SK-N-SH (cell line): ENCODE data around the gene COL1A2. TPM values are rescaled to one million over a fixed set of nuclear protein-coding genes. Genes with fewer than 3 reads are reported as not detected.

ENCODE experiments used
- CTCF ChIA-PET: fragments of 300-600, 350-600 bp; formaldehyde crosslinking; extraction: SDS; loops from one replicate; lab custom pipeline; 2021; lab: Yijun Ruan, JAX
- POLR2A ChIA-PET: fragments of 350-600 bp; sonication (Branson Sonifier 250); formaldehyde crosslinking; extraction: SDS; loops from one replicate; lab custom pipeline; 2020; ENCODE audit warnings: antibody characterized with exemption, inconsistent platforms; lab: Yijun Ruan, JAX
- DNase-seq: peaks from one replicate; pipeline ENCODE4 v3.0.0; 2012
- H2AFZ ChIP-seq: fragments of 200-600 bp; sonication (generic); 2 replicates; pipeline ENCODE4 v1.8.1; 2016; ENCODE audit warnings: antibody characterized with exemption, mild to moderate bottlenecking, low read depth
- H3F3A ChIP-seq: fragments of 200-600 bp; sonication (generic); replicated peaks from 2 replicates; pipeline ENCODE3; 2016; ENCODE audit warnings: antibody characterized with exemption, mild to moderate bottlenecking; ENCODE audit not compliant: insufficient read depth
- H3K27ac ChIP-seq, 2 experiments: fragments of 200-500 bp in 1 of 2; fragments of 200-600 bp in 1 of 2; sonication (Bioruptor generic) in 1 of 2; sonication (generic), shearing (Covaris generic) in 1 of 2; 2 replicates each; pipeline versions ENCODE4 v1.5.1 to v1.6.1; 2014 to 2016; ENCODE audit warnings: low read depth in 2 of 2, inconsistent platforms in 1 of 2, low read length in 1 of 2, mild to moderate bottlenecking in 1 of 2, mixed read lengths in 1 of 2
- H3K27me3 ChIP-seq: fragments of 200-600 bp; sonication (generic), shearing (Covaris generic); 2 replicates; pipeline ENCODE4 v1.6.1; 2016; ENCODE audit warnings: mixed run types; ENCODE audit not compliant: insufficient read depth
- H3K36me3 ChIP-seq, 2 experiments: fragments of 200-500 bp in 1 of 2; fragments of 200-600 bp in 1 of 2; sonication (Bioruptor generic) in 1 of 2; sonication (generic) in 1 of 2; replicated peaks in 1 of 2; 2 replicates each; pipeline versions ENCODE3 to v1.5.1; 2014 to 2016; ENCODE audit warnings: low read length in 1 of 2, mild to moderate bottlenecking in 1 of 2; ENCODE audit not compliant: insufficient read depth in 2 of 2, control insufficient read depth in 1 of 2
- H3K4me1 ChIP-seq, 2 experiments: fragments of 200-500 bp in 1 of 2; fragments of 200-600 bp in 1 of 2; sonication (Bioruptor generic) in 1 of 2; sonication (generic), shearing (Covaris generic) in 1 of 2; 2 replicates each; pipeline versions ENCODE4 v1.5.1 to v1.6.1; 2014 to 2016; ENCODE audit warnings: low read depth in 1 of 2, low read length in 1 of 2, mixed run types in 1 of 2; ENCODE audit not compliant: insufficient read depth in 2 of 2, control insufficient read depth in 1 of 2
- H3K4me2 ChIP-seq: fragments of 200-600 bp; sonication (generic), shearing (Covaris generic); 2 replicates; pipeline ENCODE4 v1.6.1; 2017; ENCODE audit warnings: mixed run types
- H3K4me3 ChIP-seq, 2 experiments: fragments of 200-500 bp in 1 of 2; fragments of 200-600 bp in 1 of 2; sonication (Bioruptor generic) in 1 of 2; sonication (generic), shearing (Covaris generic) in 1 of 2; 2 replicates each; pipeline versions ENCODE4 v1.5.1 to v1.8.1; 2014 to 2016; ENCODE audit warnings: low read depth in 2 of 2, inconsistent platforms in 1 of 2, low read length in 1 of 2, mild to moderate bottlenecking in 1 of 2, mixed read lengths in 1 of 2, moderate library complexity in 1 of 2
- H3K79me2 ChIP-seq: fragments of 200-600 bp; sonication (generic); 2 replicates; pipeline ENCODE4 v1.8.1; 2017; ENCODE audit warnings: mild to moderate bottlenecking; ENCODE audit not compliant: insufficient read depth
- H3K9ac ChIP-seq: fragments of 200-600 bp; sonication (generic); 2 replicates; pipeline ENCODE4 v1.6.1; 2017; ENCODE audit warnings: mixed run types
- H3K9me2 ChIP-seq: fragments of 200-600 bp; sonication (generic); 2 replicates; pipeline ENCODE4 v1.6.1; 2017; ENCODE audit warnings: mixed run types
- H3K9me3 ChIP-seq: fragments of 200-600 bp; sonication (generic); 2 replicates; pipeline ENCODE4 v1.6.1; 2017; ENCODE audit warnings: mixed run types, mild to moderate bottlenecking, moderate library complexity
- H4K20me1 ChIP-seq: fragments of 200-600 bp; sonication (generic); 2 replicates; pipeline ENCODE4 v1.6.1; 2017; ENCODE audit warnings: mild to moderate bottlenecking, mixed run types; ENCODE audit not compliant: insufficient read depth
- CHD2 ChIP-seq: fragments of 150-350 bp; IDR thresholded peaks from 2 replicates; pipeline ENCODE4 v1.6.1; 2018; ENCODE audit warnings: low read length; ENCODE audit not compliant: partially characterized antibody
- CTCF ChIP-seq: fragments of 200-600 bp; sonication (generic); IDR thresholded peaks from 2 replicates; pipeline ENCODE4 v1.6.1; 2017; ENCODE audit warnings: antibody characterized with exemption, mild to moderate bottlenecking, moderate library complexity
- FOXJ3 ChIP-seq: sonication (generic); formaldehyde crosslinking; IDR thresholded peaks from 2 replicates; pipeline ENCODE4 v1.5.1; 2020; ENCODE audit warnings: mild to moderate bottlenecking, missing genetic modification reagents
- FOXM1 ChIP-seq: IDR thresholded peaks from 2 replicates; pipeline ENCODE4 v1.4.0; 2012; ENCODE audit warnings: low read depth, mild to moderate bottlenecking
- RAD21 ChIP-seq: IDR thresholded peaks from 2 replicates; pipeline ENCODE4 v1.6.1; 2012; ENCODE audit warnings: mild to moderate bottlenecking, low read length
- SIN3A ChIP-seq: IDR thresholded peaks from 2 replicates; pipeline ENCODE4 v1.6.1; 2012; ENCODE audit warnings: low read depth, mild to moderate bottlenecking, low read length, moderate library complexity, borderline replicate concordance
- SMC3 ChIP-seq: IDR thresholded peaks from 2 replicates; pipeline ENCODE4 v1.6.1; 2012; ENCODE audit warnings: low read depth, low read length, improper control_type of control experiment
- YY1 ChIP-seq: IDR thresholded peaks from 2 replicates; pipeline ENCODE4 v1.4.0; 2012; ENCODE audit warnings: low read depth, mild to moderate bottlenecking
- WGBS: methylation state at CpG from one replicate; pipeline ENCODE4 v1.1.6; 2017; ENCODE audit warnings: low lambda C conversion rate; 5-methylcytosine and 5-hydroxymethylcytosine counted together
- polyA plus RNA-seq, 3 experiments: library from polyadenylated mRNA; depleted of rRNA; stranded (reverse); fragments of >200 nt; gene quantifications; 2 replicates each; pipeline ENCODE4 v1.2.3, GENCODE V29; 2012
- TF ChIP-seq, protein P1 (sequence below): fragments of 150-350 bp; IDR thresholded peaks from 2 replicates; pipeline ENCODE4 v1.6.1; 2016; ENCODE audit warnings: mild to moderate bottlenecking, low read depth, low read length
- TF ChIP-seq, protein P2 (sequence below): fragments of 150-350 bp; IDR thresholded peaks from 2 replicates; pipeline ENCODE4 v1.6.1; 2017; ENCODE audit warnings: antibody characterized with exemption, low read length, low read depth, borderline replicate concordance

COL1A2 gene
- polyA plus RNA-seq, 1 of the 3 experiments (the other 2 are of a cell fraction) = 11.4 TPM

DNA sequence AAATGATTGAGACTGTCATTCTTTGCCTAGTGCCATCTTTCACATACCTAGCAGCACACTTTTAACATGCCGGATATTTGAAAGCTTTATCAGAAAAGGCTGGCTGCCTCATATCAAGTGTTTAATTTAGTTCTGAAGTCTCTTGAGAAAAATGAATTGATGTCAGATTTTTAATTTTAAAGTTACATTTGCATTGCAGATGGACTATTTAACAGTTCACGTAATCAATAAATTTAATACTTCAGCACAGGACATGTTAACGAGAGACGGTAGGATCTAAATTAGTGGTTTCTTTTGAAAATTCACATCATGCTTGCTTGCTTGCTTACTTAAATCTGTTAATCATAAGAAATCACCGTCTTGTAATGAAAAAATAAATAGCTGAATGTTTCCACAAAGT lies 51.6 kb downstream of the COL1A2 start:
- Histone ChIP-seq H3K9me3 (peaks cover 8% of the 10 kb centered on the region; the same call in 1 of the 2 replicates), H3K4me3 (no peak overlapping the region), H3K79me2 (no peaks in the 10 kb centered on the region), H3F3A (peaks cover 6% of the 10 kb centered on the region), H4K20me1 (no peaks in the 10 kb centered on the region), H3K27ac (no peak overlapping the region), H3K4me2 (no peak overlapping the region), H3K9me2 (no peaks in the 10 kb centered on the region), H3K27me3 (no peaks in the 10 kb centered on the region), H2AFZ (no peak overlapping the region), H3K4me1 (peaks cover 0 to 8% of the 10 kb centered on the region in 2 experiments; a peak in 2 of 4 replicates), H3K36me3 (peaks cover 0 to 5% of the 10 kb centered on the region in 2 experiments), H3K9ac (no peak overlapping the region)
- no peak for DNase-seq
- POLR2A ChIA-PET = no interaction called here
- 86% methylated on average over 5 of the region's 5 CpGs for WGBS
- TF ChIP-seq, protein P1, sequence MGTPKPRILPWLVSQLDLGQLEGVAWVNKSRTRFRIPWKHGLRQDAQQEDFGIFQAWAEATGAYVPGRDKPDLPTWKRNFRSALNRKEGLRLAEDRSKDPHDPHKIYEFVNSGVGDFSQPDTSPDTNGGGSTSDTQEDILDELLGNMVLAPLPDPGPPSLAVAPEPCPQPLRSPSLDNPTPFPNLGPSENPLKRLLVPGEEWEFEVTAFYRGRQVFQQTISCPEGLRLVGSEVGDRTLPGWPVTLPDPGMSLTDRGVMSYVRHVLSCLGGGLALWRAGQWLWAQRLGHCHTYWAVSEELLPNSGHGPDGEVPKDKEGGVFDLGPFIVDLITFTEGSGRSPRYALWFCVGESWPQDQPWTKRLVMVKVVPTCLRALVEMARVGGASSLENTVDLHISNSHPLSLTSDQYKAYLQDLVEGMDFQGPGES = no peak
- CTCF ChIA-PET = interaction anchor here (0.5 to 17.2 kb wide), 8 partner anchors 9 to 1031 kb away, joined by 3 to 344 read pairs (median 24); partner anchors contain the start of gene SGCE

DNA sequence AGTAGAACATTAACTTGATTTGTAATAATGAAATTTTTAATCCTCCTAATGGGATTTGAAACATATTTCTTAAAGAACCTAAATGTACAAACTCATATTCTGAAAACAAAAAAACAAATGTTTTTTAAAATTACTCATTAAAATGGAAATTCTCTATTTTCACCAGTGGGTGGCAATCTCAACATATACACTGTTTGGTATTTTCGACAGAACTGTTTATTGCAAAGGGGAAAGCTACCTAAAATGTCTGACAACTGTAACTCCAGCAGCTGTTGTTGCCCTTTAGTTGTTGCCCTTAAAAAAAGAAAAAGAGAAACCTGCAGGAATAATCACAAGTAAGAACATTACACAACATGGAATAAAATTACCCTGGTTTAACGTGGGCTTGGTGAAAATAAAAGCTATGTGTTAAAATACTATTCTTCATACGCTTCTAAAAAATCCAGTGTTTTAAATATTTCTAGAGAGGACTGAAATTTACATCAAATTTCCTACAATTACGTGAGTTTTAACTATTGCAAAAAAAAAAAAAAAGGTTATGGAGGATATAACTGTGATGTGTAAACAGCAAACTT lies 54.5 kb downstream of the COL1A2 start:
- H3K4me2 ChIP-seq = no peak overlapping the region
- CTCF ChIA-PET = interaction anchor here (0.6 to 7.3 kb wide), 79 partner anchors 10 to 1241 kb away, joined by 3 to 105 read pairs (median 4); partner anchors contain the start of genes PON2 and SGCE
- TF ChIP-seq CHD2 (no peak), SMC3 (peak; percentile 87), SIN3A (no peak), CTCF (peak; percentile 88), RAD21 (peak; percentile 97), FOXM1 (no peak), FOXJ3 (no peak), YY1 (peak; percentile 64; the same call in 1 of the 2 replicates)
- TF ChIP-seq, protein P2, sequence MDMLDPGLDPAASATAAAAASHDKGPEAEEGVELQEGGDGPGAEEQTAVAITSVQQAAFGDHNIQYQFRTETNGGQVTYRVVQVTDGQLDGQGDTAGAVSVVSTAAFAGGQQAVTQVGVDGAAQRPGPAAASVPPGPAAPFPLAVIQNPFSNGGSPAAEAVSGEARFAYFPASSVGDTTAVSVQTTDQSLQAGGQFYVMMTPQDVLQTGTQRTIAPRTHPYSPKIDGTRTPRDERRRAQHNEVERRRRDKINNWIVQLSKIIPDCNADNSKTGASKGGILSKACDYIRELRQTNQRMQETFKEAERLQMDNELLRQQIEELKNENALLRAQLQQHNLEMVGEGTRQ = no peak
- H3K4me1 ChIP-seq = peaks cover 0 to 11% of the 10 kb centered on the region in 2 experiments; a peak in 2 of 4 replicates
- POLR2A ChIA-PET = interaction anchor here (0.8 kb wide), 1 partner anchor 206 kb away, joined by 5 read pairs; no protein-coding TSS in a partner anchor
- no peak overlapping the region for H3K9ac ChIP-seq
- H3K4me3 ChIP-seq = no peak overlapping the region
- 48% methylated on average over 4 of the region's 4 CpGs for WGBS
- peaks cover 8% of the 10 kb centered on the region; the same call in 1 of the 2 replicates for H3K9me3 ChIP-seq
- peaks cover 0 to 5% of the 10 kb centered on the region in 2 experiments for H3K36me3 ChIP-seq
- H2AFZ ChIP-seq = peak overlapping the region; percentile 68
- peak; percentile 49 for DNase-seq
- H3F3A ChIP-seq = peaks cover 6% of the 10 kb centered on the region
- no peak overlapping the region for H3K27ac ChIP-seq
- no peaks in the 10 kb centered on the region for H3K27me3 ChIP-seq
- no peaks in the 10 kb centered on the region for H3K9me2 ChIP-seq
- H3K79me2 ChIP-seq = no peaks in the 10 kb centered on the region
- no peaks in the 10 kb centered on the region for H4K20me1 ChIP-seq
